Measurements from ENCODE around the gene RPP30.

RPP30 gene

DNA sequence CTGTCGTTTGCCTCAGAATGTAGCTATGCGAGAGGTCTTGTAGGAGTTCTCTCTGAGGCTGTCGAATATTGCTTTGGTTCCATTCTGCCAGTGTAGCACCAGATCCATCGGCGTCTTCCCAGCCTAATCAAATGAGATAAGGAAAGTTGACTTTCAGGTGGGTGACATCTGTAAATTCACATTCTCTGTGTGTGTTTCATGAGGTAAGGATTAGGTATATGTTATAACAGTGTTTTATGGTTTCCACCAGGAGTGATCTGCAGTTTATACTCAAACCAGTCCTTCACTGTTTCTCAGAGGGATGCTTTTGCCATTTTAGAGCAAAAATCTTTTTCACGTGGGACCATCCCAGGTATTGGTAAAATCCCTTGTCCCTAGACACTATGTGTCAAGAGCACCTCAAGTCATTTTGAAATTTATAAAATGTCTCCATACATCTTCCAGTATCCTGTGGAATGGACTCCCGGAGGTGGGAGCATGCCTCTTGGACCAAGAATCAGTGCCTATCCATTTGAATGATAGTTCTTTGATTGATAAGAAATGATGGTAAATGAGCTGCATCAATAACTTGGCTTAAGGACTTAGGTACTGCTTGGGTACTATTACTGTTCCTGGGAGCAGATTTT is 41.2 kb downstream of the RPP30 start:
- Histone ChIP-seq H3K79me2 (ENCODE audit: low read length) (no peaks in the 10 kb centered on the region), H4K20me1 (ENCODE audit: insufficient read depth, low read length) (no peaks in the 10 kb centered on the region), H3K9me3 (replicated peaks; ENCODE audit: insufficient read depth, low read length) (no peaks in the 10 kb centered on the region), H3K9me2 (replicated peaks; ENCODE audit: insufficient read depth, low read length) (no peaks in the 10 kb centered on the region), H3K9ac (ENCODE audit: low read length) (no peak overlapping the region), H3K27me3 (replicated peaks; ENCODE audit: insufficient read depth, low read length) (no peaks in the 10 kb centered on the region), H2AFZ (ENCODE audit: low read length) (no peak overlapping the region), H3F3A (ENCODE audit: insufficient read depth, low read length) (no peaks in the 10 kb centered on the region), H3K4me1 (ENCODE audit: low read length) (no peaks in the 10 kb centered on the region), H3K4me2 (ENCODE audit: low read depth, low read length) (no peak overlapping the region), H3K4me3 (ENCODE audit: low read length) (no peak overlapping the region), H3K36me3 (replicated peaks; ENCODE audit: insufficient read depth, low read length) (no peaks in the 10 kb centered on the region), H3K27ac (ENCODE audit: low read length) (no peak overlapping the region)
- TF ChIP-seq EZH2phosphoT487 (IDR thresholded peaks at IDR 0.05; ENCODE audit: low read length) (no peak), EZH2 (optimal IDR thresholded peaks at IDR 0.05; ENCODE audit: low read depth, low read length) (no peak)
- TF ChIP-seq, protein P1, sequence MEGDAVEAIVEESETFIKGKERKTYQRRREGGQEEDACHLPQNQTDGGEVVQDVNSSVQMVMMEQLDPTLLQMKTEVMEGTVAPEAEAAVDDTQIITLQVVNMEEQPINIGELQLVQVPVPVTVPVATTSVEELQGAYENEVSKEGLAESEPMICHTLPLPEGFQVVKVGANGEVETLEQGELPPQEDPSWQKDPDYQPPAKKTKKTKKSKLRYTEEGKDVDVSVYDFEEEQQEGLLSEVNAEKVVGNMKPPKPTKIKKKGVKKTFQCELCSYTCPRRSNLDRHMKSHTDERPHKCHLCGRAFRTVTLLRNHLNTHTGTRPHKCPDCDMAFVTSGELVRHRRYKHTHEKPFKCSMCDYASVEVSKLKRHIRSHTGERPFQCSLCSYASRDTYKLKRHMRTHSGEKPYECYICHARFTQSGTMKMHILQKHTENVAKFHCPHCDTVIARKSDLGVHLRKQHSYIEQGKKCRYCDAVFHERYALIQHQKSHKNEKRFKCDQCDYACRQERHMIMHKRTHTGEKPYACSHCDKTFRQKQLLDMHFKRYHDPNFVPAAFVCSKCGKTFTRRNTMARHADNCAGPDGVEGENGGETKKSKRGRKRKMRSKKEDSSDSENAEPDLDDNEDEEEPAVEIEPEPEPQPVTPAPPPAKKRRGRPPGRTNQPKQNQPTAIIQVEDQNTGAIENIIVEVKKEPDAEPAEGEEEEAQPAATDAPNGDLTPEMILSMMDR (IDR thresholded peaks at IDR 0.05; ENCODE audit: low read length) = no peak
- DNase-seq = no peak

DNA sequence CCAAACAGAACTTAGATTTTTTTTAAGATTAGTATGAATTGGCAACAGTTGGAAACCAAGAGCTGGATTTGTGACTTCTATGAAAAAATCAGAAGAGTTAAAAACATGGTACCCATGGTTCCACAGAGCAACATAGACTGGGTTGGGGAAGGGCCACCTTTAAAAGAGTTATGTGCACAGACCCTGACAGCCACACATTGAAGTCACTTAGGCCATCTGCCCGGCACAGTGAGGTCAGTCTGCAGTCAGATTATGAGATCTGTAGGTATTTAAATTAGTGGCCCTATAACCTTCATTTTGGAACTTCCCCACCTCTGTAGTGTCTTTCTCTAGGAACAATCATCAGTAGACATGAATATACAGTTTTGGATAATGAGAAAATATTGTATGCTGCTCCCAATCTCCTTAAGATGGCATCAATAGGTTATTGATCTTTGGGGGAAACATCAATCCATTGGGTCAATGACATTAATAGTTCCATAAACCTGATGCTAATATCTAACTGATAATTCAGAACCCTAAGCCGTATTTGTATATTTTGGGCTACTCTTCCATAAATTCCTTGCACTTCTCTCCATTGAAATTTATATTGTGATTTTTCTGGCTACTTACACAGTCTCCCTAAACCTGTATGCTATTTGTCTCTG is 42.1 kb downstream of the RPP30 start:
- Histone ChIP-seq H4K20me1 (ENCODE audit: insufficient read depth, low read length) (no peaks in the 10 kb centered on the region), H2AFZ (ENCODE audit: low read length) (no peak overlapping the region), H3K36me3 (replicated peaks; ENCODE audit: insufficient read depth, low read length) (no peaks in the 10 kb centered on the region), H3F3A (ENCODE audit: insufficient read depth, low read length) (no peaks in the 10 kb centered on the region), H3K27me3 (replicated peaks; ENCODE audit: insufficient read depth, low read length) (no peaks in the 10 kb centered on the region), H3K27ac (ENCODE audit: low read length) (no peak overlapping the region), H3K9me2 (replicated peaks; ENCODE audit: insufficient read depth, low read length) (no peaks in the 10 kb centered on the region), H3K4me2 (ENCODE audit: low read depth, low read length) (no peak overlapping the region), H3K79me2 (ENCODE audit: low read length) (no peaks in the 10 kb centered on the region), H3K4me3 (ENCODE audit: low read length) (no peak overlapping the region), H3K9me3 (replicated peaks; ENCODE audit: insufficient read depth, low read length) (no peaks in the 10 kb centered on the region), H3K4me1 (ENCODE audit: low read length) (no peaks in the 10 kb centered on the region), H3K9ac (ENCODE audit: low read length) (no peak overlapping the region)
- TF ChIP-seq EZH2 (optimal IDR thresholded peaks at IDR 0.05; ENCODE audit: low read depth, low read length) (no peak), EZH2phosphoT487 (IDR thresholded peaks at IDR 0.05; ENCODE audit: low read length) (no peak)
- DNase-seq = no peak

DNA sequence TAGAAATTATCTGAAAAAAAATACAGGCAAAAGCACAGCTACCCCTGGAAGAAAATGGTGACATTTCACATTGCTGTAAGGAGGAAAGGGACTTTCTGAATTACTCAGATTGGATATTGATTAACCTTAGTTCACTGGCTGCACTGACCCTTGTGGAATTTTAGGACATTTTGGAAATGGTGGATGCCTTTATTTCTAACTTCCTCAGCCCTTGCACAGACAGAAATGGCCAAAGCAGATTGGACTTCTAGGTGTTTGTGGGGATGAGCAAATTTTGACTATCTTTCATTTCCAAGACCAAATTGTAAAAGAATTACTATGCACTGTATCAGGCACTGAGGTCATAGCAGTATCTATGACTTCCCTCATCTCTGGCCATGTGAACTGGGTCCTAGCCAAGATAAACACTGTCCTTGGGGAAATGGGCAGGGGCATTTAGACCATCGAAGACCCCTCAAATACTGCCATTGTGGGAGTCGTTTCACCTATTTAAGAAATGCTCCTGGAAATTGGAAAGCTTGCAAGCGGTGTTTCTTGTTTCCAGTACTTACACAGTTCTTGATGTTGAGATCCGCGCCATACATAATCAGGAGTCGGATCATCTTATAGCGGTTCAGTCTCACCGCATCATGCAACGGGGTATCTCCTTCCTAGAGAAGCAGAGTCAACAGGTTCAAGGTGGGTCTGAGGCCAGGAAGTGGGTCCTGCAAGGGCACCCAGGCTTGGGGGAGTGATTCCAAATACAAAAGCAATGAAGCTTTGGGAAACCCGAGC is 43.4 kb downstream of the RPP30 start:
- TF ChIP-seq, protein P1 (IDR thresholded peaks at IDR 0.05; ENCODE audit: low read length) = no peak
- TF ChIP-seq EZH2 (optimal IDR thresholded peaks at IDR 0.05; ENCODE audit: low read depth, low read length) (no peak), EZH2phosphoT487 (IDR thresholded peaks at IDR 0.05; ENCODE audit: low read length) (no peak)
- Histone ChIP-seq H3F3A (ENCODE audit: insufficient read depth, low read length) (no peaks in the 10 kb centered on the region), H3K4me2 (ENCODE audit: low read depth, low read length) (no peak overlapping the region)

More for the DNA sequence above, 43.4 kb downstream of the RPP30 start:
- no peak overlapping the region for H3K27ac ChIP-seq (ENCODE audit: low read length)
- H2AFZ ChIP-seq (ENCODE audit: low read length) = no peak overlapping the region
- H4K20me1 ChIP-seq (ENCODE audit: insufficient read depth, low read length) = no peaks in the 10 kb centered on the region
- DNase-seq = no peak
- no peaks in the 10 kb centered on the region for H3K9me2 ChIP-seq (replicated peaks; ENCODE audit: insufficient read depth, low read length)
- no peaks in the 10 kb centered on the region for H3K4me1 ChIP-seq (ENCODE audit: low read length)
- H3K9me3 ChIP-seq (replicated peaks; ENCODE audit: insufficient read depth, low read length) = no peaks in the 10 kb centered on the region
- H3K27me3 ChIP-seq (replicated peaks; ENCODE audit: insufficient read depth, low read length) = no peaks in the 10 kb centered on the region
- no peak overlapping the region for H3K9ac ChIP-seq (ENCODE audit: low read length)
- H3K36me3 ChIP-seq (replicated peaks; ENCODE audit: insufficient read depth, low read length) = no peaks in the 10 kb centered on the region
- H3K79me2 ChIP-seq (ENCODE audit: low read length) = no peaks in the 10 kb centered on the region
- H3K4me3 ChIP-seq (ENCODE audit: low read length) = no peak overlapping the region
